GM12874 (cell line): ENCODE measurements around the gene RUNX3.

ENCODE experiments used
- TF ChIP-seq, protein P1 (sequence below): IDR thresholded peaks from 2 replicates; pipeline ENCODE4 v1.5.1; 2011; ENCODE audit warnings: low read depth, mild to moderate bottlenecking, control low read depth, low read length, moderate library complexity; ENCODE audit not compliant: insufficient read depth

Gene RUNX3

DNA sequence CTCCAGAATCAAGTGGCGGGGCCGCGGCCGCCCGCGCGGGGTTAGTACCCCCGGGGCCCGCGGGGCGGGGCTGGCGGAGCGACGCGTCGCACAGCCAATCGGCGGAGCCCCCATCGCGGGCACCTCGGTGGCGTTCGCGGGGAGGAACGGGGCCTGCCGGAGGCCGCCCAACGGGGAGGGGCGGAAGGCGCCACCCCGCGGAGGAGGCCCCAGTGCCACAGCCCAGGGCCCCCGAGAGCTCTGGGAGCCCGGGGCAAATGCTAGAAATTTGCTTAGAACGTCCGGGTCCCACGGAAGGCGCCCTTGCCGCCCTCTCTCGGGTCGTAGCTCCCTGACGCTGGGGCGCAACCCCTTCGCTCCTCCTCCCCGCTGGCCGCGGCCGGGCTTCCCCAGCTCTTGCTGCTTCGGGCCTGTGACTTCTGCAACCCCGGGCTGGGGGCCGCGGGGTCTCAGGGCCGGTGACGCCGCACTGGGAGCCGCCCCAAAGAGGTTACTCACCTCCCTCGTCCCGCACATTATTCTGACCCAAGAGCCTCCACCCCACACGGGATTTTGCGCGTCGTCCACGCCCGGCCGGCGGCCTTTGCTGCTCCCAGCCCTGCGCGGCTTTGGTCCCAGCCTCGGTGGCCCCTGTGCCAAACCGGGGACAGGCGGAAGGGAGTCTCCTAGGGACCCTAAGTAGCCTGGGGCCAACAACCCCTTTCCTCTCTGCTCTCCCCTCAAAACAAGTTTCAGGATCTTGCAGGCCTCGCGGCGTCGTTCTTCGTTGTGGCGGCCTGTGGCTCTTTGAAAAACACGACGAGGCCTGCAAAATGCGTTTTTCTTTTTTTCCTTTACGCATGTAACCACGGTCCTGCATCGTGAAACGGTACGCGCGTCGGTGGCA, at the start of gene RUNX3:
RUNX3 (minus strand) TSS at position 17 of the 886 bp plus-strand sequence. CDS start 408 bp downstream, outside the sequence.
- TF ChIP-seq, protein P1, sequence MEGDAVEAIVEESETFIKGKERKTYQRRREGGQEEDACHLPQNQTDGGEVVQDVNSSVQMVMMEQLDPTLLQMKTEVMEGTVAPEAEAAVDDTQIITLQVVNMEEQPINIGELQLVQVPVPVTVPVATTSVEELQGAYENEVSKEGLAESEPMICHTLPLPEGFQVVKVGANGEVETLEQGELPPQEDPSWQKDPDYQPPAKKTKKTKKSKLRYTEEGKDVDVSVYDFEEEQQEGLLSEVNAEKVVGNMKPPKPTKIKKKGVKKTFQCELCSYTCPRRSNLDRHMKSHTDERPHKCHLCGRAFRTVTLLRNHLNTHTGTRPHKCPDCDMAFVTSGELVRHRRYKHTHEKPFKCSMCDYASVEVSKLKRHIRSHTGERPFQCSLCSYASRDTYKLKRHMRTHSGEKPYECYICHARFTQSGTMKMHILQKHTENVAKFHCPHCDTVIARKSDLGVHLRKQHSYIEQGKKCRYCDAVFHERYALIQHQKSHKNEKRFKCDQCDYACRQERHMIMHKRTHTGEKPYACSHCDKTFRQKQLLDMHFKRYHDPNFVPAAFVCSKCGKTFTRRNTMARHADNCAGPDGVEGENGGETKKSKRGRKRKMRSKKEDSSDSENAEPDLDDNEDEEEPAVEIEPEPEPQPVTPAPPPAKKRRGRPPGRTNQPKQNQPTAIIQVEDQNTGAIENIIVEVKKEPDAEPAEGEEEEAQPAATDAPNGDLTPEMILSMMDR: peak; percentile 36

DNA sequence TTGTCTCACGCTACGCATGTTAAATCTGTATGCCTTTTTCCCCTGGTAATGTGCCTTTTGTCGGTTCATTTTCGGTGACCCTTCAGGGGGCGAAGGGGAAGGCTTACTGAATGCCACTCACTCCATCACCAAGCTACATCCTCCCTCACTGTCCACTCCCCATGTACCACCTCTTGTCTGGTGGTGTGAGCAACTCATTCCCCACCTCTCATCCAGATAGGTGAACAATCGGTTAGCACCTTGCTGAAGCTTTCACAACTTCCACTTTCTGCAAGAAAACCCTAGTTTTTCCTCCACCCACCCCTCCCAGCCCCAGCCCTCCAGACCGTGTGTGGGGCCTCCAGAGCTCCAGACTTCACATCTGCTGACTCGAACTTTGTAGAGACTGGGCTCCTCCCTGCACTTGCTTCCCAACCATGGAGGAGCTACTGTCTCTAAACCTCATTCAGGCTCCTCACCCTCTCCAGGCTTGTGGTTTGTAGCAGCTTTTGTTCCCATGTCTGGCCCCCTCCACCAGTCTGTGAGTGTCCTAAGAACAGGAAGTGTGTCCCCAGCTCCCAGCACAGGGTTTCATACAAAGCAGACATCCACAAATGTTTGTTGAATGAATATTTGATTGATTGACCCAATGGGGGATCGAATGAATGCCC, 48.4 kb upstream of the RUNX3 start:
- TF ChIP-seq, protein P1: no peak

DNA sequence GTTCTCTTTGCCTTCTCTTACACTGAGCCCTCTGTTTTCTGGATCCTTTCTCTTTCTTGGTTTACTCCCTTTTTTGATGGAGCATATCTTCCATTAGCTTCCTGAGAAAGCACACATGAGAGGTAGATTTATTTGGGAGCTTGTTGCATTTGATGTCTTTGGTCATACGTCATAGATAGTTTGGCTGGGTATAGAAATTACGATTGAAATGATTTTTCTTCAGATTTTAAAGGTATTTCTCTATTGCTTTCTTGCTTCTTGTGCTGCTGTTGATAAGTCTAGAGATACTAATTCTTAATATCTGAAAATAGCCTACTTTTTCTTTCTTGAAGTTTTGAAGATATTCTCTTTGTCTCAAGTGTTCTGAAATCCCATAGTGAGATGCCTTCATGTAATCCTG, 45.3 kb upstream of the RUNX3 start:
- TF ChIP-seq, protein P1: no peak

DNA sequence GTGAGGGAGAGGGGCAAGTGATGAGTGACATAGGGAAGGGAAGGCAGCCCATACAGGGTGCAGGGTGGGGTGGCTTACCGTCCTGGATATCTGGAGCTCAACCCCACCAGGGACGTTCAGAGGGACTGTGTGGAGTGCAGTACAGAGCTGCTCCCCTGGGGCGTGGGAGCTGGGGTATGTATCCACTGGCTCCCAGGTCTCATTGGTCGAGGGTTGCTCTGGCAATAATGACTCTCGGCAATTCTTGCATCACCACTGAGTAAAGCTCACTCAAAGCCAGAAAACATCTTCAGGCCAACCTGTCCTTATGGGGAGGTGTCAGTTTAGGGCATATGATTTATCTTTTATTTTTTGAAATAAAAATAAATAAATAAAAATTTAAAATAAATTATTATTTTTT, 43.2 kb upstream of the RUNX3 start:
- TF ChIP-seq, protein P1: no peak

DNA sequence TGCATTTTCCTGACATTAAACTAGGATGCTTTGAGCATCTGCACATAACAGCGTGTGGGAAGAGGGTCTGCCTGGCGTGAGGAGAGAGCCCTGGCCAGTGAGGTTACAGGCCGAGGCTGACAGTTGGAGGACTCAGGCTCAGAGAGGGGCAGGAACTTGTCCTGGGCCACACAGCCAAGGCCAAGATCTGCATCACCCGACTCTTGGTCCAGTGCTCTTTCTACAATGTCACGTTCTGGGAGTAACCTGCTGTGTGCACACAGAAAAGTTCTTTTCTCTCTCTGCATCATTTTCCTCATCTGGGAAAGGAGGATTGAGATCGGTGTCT, 42.8 kb upstream of the RUNX3 start:
- TF ChIP-seq, protein P1: no peak

DNA sequence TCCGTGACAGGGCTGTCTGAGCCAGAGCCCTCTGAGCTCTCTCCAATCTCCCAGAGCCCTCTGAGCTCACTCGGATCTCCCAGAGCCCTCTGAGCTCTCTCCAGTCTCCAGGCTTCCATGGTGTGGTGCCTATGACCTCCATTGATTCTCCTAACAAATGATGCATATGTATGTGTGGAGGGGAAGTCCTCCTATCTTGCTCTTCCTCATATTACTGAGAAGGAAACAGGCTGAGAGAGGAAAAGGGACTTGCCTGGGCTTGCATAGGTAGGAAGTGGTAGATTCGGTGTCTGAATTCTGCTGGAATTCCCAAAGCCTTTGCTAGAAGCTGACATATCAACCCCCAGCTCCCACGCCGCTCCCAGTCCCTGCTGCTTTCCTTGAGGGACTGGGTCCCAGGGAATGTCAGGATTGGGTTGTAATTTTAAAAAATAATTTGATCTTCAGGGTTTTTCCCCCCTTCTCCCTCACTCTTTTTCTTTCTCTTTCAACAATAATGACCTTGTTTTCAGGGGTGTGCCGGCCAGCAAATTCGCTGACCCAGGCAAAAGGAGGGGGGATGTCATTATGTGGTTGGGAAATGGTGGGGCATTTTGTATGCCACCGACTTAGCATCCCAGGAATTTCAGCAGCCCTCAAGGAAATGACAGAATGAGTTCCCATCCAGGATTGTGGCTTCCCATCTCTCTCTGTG, 42.3 kb upstream of the RUNX3 start:
- TF ChIP-seq, protein P1: no peak

DNA sequence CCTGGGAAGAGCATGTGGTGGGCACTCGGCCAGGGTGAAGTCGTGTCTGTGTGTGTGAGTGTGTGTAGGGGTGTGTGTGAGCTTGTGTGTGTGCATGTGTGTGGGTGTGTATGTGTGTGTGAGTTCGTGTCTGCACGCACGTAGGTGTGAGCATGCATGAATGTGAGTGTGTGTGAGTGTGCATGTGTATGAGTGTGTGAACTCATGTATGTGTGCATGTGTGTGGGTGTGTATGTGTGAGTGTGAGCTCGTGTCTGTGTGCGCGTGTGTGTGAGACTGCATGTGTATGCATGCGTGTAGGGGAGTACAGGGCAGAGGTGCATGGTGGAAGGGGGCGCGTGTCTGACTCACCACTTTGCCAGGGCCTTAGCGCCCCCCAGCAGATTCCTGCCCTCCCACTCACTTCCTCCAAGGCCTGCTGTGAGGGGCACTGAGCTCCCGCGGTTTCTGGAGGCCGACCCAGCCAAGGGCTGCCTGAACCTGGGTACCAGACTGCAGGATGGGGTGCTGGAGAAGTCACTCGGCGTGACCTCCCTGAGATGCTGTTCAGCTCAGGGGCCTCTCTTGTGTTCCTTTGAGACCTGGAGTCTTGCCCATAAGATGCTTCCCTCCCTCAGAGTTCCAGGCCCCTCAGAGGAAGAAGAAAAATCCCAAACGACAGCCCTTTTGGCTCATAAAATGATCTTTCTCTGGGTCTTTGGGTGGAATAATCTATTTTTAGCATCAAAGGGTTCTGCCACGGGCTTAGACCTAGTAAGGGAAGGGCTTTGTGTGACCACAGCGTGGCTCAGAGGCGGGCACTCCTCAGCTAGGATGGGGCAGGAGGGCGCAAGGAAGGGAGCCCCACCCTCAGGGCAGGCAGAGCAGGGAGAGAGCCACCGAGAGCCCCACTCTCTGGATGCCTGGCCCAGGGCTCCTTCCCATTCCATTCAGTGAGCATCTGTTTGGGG, 41.1 kb upstream of the RUNX3 start:
- TF ChIP-seq, protein P1: no peak
